ENCODE measurements around the gene KIF26B.
"Not testable (repeated sequence)": the region's sequence is repeated elsewhere in the genome, so short reads cannot be mapped to it uniquely, and the experiment has no call there.

Gene KIF26B
- total RNA-seq, result 0 to 6.5 (median 0) reads per million in 17 experiments

GRCh38 chr1:245154429-245155271 is at the start of gene KIF26B:
Gene KIF26B (plus strand): TSS chr1:245154985. CDS start chr1:245155425, 440 bp downstream.
- peak in 3 of 4 experiments; percentile 13 to 57 (median 48) for DNase-seq

GRCh38 chr1:245105042-245105441 is 49.7 kb upstream of the KIF26B start:
- no peak for DNase-seq

DNA sequence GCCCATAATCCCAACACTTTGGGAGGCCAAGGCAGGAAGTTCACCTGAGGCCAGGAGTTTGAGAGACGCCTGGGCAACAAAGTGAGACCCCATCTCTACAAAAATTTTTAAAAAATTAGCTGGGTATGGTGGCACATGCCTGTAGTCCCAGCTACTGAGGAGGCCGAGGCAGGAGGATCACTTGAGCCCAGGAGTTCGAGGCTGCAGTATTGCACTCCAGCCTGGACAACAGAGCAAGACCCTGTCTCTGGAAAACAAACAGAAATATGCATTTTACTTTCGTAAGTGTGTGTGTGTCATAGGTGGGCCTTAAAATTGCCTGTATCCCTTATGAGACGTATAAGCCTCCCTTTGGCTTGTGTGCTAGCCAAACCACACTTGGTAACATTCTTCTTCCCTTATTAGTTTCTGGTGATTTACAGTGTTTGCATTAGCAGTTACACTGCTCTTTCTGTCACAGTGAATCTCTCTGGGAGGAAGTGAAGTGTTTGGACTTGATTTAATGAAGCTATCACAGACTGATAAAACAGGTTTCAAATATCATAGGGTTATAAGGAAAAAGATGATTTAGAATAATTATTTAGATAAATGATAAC is 48.9 kb upstream of the KIF26B start:
- no peak for DNase-seq

DNA sequence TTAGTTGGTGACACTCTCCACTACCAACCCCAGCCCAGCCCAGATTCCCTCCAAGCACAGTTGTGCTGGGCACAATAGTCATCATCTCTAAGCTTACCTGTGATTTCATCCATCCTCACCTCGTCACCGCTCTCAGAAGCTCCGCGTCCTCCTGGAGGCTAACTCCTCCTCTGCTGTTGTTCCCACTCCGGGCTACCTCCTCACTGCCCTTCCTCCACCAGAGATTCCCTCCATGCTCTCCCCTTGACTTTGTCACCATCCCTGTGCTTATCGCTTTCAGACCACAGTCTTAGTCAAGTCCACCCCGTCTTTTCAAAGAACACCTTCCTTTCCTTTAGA is 47.0 kb upstream of the KIF26B start:
- DNase-seq, result no peak

GRCh38 chr1:245108246-245108645 is 46.5 kb upstream of the KIF26B start:
- no peak for DNase-seq

DNA sequence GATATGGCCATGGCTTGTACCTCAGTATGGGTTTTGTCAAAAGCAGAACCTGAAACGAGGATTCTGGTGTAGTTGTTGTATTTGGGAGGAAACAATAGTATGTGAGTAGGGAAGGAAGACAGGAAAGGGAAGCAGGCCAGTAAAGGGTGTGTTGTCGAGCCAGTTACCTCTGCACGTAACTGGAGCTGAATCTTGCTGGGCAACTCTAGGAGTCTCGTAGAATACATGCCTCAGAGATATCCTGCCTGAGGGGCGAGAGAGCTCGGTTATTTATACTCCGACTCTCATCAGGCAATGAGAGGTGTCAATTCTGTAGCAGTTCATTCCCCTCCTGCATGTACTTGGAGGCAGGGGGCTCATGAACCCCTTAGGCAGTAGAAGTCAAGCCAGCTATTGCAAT is 45.9 kb upstream of the KIF26B start:
- peak in 1 of 4 experiments; percentile 23 for DNase-seq

DNA sequence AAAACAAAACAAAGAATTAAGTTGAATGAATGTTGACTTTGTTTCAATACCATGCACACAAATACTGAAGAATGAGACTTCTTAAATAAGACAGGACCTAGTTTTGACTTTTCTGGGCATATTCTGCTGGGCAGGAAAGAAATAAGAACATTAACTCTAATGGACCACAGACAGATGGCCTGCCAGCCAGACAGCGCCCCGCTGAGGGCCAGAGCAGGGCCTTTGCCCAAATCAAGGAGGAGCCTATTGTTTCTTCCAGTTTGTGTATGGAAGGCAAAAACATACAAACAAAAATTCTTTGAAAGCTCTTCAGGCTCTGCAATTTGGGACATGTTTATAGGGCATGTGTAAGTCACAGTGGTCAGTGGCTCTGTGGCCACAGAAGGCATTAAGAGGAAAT is 44.4 kb upstream of the KIF26B start:
- peak in 3 of 4 experiments; percentile 8 to 33 (median 15) for DNase-seq

- DNase-seq, result no peak
These were observed 43.7 kb upstream of the KIF26B start for GRCh38 chr1:245111073-245111472.

- DNase-seq, result no peak
These were observed 41.1 kb upstream of the KIF26B start for GRCh38 chr1:245113649-245114048.

GRCh38 chr1:245116131-245116530 is 38.7 kb upstream of the KIF26B start:
- no peak for DNase-seq

- DNase-seq, result no peak
These were observed 38.0 kb upstream of the KIF26B start for GRCh38 chr1:245116751-245117150.

DNA sequence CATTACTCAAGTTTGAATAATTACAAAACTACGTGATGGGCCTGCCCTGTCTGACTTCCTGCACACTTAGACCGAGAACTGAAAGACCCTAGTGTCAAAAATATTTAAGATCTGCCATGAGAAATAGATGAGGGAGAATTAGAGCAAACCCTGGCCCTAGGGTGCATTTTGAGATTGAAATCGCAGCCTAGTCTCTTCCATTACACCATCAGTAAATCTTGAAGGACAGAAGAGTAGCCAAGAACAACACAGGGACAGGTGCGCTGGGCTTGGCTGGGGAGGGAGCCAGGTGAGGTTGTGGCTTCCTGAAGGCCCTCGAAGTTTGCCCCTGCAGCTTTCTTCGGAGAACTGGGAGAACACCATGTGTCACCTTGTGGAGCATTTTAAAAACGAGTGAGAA is 36.7 kb upstream of the KIF26B start:
- no peak for DNase-seq

DNA sequence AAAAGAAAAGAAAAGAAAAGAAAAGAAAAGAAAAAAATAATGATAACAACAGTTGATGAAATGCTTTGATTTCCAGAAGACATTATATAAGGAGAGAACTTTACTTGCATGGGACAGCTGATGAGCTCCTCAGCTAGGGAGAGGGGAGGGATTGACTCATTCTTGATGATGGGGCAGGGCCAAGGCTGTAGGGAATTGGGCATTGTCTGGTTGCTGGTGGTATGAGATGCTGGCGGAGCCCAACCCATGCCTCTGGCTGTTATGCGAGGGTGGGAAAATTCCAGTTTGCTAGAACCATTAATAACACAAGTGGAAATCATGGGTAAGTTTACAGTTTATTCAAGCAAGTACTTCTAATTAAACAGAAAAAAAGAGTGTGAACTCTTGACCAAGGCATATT is 36.0 kb upstream of the KIF26B start:
- no peak for DNase-seq

DNA sequence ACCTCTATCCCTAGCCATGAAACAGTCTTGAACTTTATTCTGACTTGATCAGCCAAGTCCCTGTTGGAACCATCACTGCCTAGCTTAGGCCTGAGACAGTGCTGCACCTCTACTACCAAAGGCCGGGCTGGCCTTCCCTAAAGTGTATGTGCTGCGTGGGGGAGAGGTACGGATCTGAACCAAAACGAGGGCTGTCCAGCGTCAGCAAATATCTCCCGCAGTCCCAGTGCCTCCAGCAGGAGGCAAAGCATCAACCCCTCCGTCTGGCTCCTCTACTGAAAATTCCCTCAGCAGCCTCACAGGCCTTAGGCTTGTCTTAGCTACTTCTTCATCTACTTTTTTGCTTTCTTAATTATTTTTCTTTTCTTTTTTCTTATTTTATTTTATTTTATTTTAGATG is 33.3 kb upstream of the KIF26B start:
- DNase-seq, result no peak

- no peak for DNase-seq
These were observed 30.5 kb upstream of the KIF26B start for GRCh38 chr1:245124241-245124640.

- DNase-seq, result no peak
These were observed 30.1 kb upstream of the KIF26B start for GRCh38 chr1:245124644-245125043.

- no peak for DNase-seq
These were observed 28.3 kb upstream of the KIF26B start for GRCh38 chr1:245126530-245126929.

GRCh38 chr1:245128381-245129101 is 26.2 kb upstream of the KIF26B start:
- DNase-seq, result no peak

DNA sequence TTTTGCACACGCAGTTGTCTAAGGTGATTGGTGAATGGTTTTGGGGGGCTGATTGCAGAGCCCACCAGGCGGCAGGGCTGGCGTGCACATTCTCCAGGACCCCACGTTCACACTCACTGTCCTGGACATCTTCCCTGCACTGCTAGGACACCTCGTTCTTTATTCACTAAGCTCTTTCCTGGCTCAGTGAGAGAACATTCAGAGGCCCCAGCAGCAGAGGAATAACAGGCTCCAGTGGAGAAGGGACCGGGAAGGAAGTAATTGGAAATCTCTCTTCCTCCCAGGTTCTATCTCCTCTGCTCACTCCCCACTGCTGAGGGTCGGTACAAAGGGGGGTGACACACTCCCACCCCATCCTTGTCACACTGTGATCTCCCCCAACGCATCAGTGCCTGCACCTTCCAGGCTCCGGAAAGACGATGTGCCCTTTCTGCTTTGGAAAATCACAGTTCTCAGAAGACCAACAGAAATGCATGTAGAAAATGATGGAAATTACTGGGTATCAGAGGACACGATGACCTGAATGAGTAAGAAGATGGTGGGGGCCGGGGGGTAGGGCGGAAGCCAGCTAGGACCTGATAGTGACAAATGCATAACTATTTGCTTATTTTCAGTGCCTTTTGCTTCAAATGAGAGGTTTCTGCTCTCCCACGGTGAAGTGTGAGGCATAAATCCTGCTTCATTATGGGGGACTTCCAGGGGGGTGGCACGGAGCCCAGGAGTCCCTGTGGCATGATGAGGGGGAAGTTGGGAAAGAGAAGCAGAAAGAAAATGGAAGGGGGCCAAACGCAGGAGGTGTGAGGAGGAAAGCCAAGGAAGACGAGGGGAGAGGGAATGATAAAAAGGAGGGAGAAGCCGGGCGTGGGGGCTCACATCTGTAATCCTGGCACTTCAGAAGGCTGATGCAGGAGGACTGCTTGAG is 25.2 kb upstream of the KIF26B start:
- no peak for DNase-seq

GRCh38 chr1:245130281-245131025 is 24.3 kb upstream of the KIF26B start:
- not testable (repeated sequence) for DNase-seq

DNA sequence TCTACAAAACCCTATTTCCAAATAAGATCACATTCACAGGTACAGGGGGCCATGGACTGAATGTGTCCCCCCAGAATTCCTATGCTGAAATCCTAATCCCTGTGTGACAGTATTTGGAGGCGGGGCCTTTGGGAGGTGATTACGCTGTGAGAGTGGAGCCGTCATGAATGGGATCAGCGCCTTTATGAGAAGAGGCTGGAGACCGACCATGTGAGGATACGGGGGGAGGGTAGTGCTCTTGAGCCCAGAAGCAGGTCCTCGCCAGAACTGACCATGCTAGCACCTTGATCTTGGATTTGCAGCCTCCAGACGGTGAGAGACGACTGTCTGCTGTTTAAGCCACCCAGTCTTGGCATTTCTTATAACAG is 23.8 kb upstream of the KIF26B start:
- DNase-seq, result no peak

GRCh38 chr1:245132771-245133170 is 22.0 kb upstream of the KIF26B start:
- no peak for DNase-seq
